ENCODE results near the gene OR52A1. TPM values are rescaled to one million over a fixed set of nuclear protein-coding genes. Genes with fewer than 3 reads are reported as not detected.
"Not testable (repeated sequence)": the region's sequence is repeated elsewhere in the genome, so short reads cannot be mapped to it uniquely, and the experiment has no call there.

Gene OR52A1
- total RNA-seq (2014; rRNA removed; shearing (Covaris generic)) = under 0.01 TPM in 1 of 2 replicates, not detected in the other

DNA sequence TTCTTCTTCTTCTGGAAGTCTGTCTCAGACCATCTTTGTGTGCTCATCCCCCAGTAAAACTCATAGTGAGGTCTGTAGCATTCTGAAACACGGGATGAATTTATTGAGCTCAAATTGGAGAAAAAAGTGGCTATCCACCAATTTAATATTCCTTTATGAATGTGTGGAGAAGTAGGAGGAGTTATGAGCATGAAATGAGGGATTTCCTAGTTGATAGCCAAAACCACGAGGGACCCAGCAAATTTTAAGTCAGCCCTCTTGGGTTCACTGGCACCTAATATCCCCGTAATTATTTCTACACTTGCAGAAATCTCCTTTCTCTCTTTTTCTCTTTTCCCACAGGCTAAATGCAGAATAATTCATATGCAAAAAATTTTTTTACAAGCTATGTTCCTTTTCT, at the start of gene OR52A1:
Gene OR52A1 (minus strand): TSS at position 101 of the 400 bp plus-strand sequence. CDS start 2,388 bp downstream, outside the sequence.
- DNase-seq (ENCODE audit: low read depth) = no peak

DNA sequence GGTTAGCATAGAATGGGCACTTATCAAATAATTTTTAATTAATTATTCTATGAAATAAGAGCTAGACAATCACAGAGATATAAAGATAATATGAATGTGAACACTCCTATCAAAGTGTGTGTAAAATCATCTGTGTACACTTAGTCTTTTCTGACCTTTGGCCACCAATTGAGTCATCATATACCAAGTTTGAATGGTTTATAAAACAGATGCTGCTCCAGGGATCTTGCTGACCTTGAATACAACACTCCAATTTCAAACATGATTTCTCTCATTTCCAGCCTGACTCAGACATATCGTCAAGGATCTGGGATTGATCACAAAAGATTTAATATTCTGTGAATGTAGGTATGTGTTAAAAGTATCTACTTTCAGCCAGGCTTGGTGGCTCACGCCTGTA, 48.8 kb upstream of the OR52A1 start:
- DNase-seq (ENCODE audit: low read depth) = no peak

DNA sequence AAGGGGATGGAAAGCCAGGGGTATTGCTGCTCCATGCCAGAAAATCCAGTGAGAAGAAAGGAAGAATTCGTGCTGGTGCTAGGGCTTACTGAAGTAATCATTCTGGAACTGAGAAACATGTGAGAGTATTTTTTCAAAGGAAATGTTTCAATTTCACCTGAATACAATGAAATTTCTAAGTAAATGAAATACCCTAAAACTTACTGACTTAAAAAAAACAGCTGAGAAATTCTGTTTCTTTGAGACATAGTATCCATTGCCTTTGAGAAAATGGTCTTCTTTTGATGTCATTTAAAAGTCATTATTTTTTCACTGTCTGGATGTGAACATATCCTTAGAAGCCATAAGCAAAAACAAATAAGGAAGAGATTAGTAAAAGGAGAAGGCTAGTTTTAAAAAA, 46.0 kb upstream of the OR52A1 start, which contains the start of gene OR51V1:
Gene OR51V1 (minus strand): TSS at position 101 of the 400 bp plus-strand sequence. CDS start 0 bp downstream, at position 101.
- no peak for DNase-seq (ENCODE audit: low read depth)

DNA sequence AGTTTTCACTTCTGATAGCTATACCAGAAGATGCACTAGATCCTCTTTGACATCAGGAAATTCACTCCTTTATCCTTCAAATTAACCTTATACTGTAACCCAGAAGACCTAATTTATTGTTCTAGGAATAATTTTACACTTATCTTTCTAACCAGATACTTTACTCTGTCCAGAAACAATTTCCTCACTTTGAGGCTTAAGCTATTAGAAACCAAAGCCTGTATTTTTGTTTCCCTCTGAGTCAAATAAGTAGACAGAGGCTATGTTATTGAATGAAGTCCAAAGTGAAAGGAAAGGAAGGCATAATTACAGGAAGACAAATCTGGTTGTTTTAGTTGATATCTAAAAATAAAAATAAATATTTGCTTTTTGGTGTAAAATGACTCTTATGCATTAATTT, 43.7 kb upstream of the OR52A1 start:
- no peak for DNase-seq (ENCODE audit: low read depth)

DNA sequence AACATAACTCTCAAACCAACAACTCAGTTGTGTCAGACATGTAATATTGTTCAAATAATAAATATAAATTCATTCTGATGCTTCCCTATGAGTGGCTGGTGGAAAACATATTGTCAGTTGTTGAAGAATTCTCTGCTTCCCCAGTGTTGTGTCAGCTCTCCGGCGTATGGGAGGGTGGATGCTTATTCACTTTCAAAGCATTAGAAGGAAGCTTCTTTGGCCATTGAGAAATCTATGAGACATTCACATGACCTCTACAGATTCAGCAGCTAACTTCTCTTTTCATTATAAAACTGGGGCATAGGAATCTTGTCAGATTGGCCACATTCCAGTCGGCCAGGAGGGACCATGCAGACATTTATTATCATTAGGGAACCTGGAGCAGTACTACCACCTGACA, 43.0 kb upstream of the OR52A1 start:
- no peak for DNase-seq (ENCODE audit: low read depth)

DNA sequence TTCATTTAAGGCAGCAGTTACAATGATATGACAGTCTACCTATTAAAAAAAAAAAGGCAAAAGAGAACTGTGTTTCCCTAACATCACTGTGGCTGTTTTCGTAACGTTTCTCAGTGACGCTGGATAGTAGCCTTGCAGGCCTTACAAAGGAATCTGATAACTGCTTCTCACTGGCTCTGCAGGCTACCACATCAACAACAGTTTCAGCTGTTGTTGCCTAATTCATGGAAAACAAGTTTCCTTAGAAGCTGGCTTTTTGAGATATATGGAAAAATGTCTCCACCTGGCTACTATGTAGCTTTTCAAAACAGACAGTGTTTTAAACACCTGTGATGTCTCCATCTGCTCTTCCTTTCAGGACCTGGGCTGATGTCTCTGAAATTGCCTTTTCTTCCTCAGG, 42.2 kb upstream of the OR52A1 start:
- no peak for DNase-seq (ENCODE audit: low read depth)

DNA sequence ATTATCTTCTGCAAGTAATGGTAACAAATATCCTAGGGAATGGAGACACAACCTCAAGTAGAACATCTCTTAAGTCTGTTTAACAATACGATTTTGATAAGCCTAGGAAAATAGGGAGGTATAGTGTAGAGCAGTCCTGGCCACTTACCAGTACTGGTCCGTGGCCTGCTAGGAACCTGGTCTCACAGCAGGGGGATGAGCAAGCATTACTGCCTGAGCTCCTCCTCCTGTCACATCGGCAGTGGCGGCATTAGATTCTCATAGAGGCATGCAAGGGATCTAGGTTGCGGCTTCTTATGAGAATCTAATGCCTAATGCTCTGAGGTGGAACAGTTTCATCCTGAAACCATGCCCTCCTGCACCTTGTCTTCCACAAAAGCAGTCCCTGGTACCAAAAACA, 41.5 kb upstream of the OR52A1 start:
- no peak for DNase-seq (ENCODE audit: low read depth)

DNA sequence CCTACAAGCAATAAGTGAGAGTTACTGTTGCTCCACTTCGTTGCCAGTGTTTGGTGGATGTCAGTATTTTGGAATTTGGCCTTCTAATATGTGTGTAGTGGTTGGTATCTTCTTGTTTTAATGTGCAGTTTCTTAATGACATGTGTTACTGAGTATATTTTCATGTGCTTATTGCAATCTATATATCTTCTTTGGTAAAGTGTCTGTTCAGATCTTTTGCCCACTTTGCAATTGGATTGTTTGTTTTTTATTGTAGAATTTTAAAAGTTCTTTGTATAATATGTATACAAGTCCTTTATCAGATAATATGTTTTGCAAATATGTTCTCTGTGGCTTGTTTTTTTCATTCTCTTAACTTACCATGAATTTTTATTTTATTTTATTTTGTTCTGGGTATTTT, 38.2 kb upstream of the OR52A1 start:
- no peak for DNase-seq (ENCODE audit: low read depth)

DNA sequence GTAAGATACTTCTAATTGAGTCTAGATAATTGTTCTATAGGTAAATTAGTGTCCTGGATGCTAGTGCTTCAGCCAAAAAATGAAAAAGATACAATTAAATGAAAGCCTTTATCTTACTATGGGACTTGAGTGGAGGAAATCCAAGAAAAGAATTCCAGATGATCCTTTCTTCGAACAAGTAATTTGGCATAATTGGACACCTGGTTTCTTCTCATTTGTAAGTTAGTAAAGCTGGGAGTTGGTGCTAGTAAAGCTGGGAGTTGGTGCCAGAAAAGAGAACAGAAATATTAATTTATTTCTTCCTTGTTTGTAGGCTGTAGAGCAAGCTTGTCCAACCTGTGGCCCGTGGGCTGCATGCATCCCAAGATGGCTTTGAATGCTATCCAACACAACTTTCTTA, 33.6 kb upstream of the OR52A1 start:
- DNase-seq (ENCODE audit: low read depth) = no peak

DNA sequence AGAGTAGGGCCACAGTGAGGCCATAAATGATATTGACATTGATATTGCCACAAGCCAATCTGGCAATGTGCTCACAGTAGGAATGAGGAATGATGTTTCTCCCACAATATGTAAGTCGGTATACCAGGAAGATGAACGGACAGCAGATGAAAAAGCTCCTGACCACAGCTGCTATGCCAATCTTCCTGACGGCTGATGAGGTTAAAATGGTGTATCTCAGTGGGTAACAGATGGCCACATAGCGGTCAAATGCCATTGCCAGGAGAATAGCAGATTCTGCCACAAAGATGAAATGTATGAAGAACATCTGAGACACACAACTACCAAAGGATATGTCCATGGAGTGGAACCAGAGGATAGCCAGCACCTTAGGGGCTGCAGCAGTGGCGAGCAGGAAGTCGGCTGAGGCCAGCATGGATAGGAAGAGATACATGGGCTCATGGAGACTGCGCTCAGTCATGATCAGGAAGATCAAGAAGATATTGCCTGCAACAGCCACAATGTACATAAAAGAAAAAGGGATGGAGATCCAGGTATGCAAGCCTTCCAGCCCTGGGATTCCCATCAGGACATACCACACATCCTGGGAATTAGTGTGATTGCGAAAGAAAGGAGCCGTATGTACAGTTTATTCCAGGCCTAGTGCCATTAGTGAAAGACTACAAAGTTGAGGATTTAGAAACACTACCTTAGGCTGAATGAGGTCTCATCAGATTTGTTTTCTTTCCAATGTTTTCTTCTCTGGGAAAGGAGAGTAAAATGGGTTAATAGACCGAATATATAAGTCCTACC, 23.7 kb upstream of the OR52A1 start:
- no peak for DNase-seq (ENCODE audit: low read depth)

DNA sequence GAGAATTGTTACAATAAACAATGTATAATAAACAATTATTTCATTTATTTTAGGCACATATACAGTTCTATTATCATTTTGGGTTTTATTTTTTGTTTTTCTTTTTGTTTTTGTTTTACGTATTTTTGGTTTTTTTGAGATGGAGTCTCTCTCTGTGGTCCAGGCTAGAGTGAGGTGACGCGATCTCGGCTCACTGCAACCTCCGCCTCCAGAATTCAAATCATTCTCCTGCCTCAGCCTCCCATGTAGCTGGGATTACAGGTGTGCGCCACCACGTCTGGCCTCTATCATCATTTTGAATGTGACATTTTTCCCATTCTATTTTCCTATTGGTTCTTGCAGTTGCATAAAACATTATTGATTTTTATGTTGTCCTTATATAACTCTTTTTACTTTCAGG, 20.4 kb upstream of the OR52A1 start:
- no peak for DNase-seq (ENCODE audit: low read depth)

DNA sequence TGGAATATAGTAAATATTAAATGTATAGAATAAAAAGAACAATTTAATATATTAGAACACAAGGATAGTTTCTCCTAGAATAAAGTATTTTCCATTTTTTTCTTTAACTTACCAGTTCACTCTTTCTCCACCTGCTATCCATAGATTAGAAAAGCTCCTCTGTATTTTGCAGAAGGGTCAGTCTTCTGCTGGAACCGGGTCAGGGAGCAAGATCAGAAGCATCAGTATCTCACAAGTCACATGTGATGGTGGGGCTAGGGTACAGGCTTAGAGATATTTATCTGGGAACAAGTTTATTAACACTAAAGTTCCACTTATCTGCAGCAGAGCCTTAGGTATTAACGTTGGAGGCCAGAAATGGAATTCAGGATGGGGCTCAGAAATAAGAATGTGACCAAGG, 17.3 kb upstream of the OR52A1 start:
- no peak for DNase-seq (ENCODE audit: low read depth)

DNA sequence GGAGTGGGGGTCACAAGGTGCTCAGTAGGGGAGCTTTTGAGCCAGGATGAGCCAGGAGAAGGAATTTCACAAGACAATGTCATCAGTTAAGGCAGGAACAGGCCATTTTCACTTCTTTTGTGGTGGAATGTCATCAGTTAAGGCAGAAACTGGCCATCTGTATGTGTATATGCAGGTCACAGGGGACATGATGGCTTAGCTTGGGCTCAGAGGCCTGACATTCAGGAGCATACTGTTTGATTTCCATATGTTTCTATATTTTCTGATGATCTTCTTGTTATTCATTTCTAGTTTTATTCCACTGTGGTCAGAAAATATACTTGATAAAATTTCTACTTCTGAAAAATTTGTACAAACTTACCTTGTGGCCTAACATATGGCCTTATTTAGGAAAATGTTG, 11.3 kb upstream of the OR52A1 start:
- DNase-seq (ENCODE audit: low read depth) = not testable (repeated sequence)

DNA sequence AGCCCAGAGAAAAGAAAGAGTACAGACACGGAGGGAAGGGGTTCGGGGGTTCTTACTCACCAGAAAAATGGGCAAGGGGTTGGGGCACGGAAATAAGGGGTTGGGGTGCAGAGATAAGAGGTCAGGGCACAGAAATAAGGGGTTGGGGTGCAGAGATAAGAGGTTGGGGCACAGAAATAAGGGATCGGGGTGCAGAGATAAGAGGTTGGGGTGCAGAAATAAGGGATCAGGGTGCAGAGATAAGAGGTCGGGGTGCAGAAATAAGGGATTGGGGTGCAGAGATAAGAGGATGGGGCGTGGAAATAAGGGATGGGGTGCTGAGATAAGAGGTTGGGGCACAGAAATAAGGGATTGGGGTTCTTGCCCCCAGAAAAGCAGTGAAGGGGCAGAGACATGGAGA, 10.2 kb upstream of the OR52A1 start:
- DNase-seq (ENCODE audit: low read depth) = not testable (repeated sequence)

DNA sequence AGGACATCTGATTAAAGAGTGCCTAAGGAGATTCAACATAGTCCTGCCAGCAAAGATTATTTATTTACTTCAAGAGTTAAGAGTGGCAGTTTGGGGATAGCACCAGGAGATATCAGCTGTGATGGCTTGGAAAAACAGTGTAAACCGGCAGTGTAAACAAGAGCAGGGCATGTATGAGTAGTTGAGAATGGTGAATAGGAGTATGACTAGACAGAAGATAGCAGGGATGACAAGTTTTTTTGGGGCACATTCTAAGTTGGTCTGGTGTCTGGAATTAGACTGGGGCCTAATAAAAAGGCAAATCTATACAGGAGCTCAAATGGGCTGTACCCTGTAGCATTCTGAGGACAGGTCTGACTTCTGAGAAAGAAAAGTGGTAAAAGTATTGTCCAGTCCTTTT, 6.5 kb upstream of the OR52A1 start:
- DNase-seq (ENCODE audit: low read depth) = not testable (repeated sequence)

DNA sequence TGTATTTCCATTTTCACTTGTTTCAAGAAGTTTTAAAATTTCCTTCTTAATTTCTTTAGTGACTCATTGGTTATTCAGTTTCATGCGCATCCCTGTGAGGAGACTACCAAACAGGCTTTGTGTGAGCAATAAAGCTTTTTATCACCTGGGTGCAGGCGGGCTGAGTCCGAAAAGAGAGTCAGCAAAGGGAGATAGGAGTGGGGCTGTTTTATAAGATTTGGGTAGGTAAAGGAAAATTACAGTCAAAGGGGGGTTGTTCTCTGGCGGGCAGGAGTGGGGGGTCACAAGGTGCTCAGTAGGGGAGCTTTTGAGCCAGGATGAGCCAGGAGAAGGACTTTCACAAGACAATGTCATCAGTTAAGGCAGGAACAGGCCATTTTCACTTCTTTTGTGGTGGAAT, 5.7 kb upstream of the OR52A1 start:
- DNase-seq (ENCODE audit: low read depth) = not testable (repeated sequence)

DNA sequence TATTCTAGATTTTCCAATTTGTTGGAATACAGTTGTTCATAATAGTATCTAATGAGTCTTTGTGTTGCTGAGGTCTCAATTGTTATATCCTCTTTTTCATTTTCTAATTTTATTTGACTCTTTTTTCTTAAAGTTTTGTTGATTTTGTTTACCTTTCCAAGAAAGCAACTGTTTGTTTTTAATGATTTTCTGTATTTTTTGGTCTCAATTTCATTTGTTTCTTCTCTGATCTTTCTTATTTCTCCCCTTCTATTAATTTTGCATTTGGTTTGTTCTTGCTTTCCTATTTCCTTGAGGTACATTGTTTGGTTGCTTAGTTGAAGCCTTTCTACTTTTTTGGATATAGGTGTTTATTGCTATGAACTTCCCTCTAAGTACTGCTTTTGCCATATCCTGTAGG, 5.2 kb upstream of the OR52A1 start:
- no peak for DNase-seq (ENCODE audit: low read depth)

DNA sequence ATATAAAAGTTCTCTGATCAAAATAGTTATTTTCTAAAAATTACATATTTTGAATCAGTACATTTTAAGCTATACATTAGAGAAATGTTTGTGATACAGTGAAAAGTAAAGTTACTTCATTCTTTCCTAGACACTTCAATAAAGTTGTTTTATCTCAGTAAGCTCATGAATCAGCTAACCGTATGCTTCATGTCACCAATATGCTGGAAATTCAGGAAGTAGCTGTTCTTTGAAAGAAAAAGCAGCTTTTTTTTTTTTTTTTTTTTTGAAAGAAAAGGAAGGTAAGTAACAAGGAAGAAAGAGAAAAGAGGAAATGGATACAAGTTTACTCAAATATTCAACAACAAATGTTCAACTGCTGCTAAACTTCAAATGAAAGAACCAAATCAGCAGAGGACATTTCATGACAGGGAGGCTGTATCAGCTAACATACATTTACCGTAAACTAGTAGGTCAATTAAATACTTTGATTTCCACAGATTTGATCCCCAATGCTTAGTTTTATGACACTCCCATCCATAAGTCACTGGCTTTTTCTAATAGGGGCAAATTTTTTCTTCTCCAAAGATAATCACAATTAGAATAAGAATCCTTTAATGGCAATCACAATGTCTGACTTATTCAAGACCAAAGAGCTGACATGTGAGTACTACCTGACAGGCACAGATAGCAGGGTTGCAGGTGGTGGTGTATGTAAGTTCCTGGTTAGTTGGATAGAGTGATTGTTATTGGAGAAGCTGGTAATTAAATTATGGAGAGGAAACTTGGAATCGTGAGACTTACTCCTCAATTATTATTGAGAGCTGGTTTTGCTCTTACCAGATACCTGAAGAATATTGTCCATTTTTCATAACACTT, 754 bp downstream of the OR52A1 start:
- DNase-seq (ENCODE audit: low read depth) = no peak

DNA sequence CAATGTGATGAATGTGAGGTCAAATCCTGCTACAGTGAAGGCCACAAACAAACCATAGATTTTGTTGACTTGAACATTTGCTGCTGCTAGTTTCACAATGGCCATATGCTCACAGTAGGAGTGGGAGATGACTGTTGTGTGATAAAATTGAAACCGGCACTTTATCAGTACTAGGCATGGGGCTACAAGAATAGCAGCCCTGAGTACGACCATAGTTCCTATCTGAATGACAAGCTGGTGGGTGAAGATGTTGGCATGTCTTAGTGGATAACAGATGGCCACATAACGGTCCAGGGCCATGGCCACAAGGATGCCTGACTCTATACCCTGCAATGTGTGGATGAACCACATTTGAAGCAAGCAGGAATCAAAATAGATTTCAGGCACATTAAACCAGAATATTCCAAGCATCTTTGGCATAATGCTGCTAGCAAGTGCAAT, 2.8 kb downstream of the OR52A1 start:
- no peak for DNase-seq (ENCODE audit: low read depth)

DNA sequence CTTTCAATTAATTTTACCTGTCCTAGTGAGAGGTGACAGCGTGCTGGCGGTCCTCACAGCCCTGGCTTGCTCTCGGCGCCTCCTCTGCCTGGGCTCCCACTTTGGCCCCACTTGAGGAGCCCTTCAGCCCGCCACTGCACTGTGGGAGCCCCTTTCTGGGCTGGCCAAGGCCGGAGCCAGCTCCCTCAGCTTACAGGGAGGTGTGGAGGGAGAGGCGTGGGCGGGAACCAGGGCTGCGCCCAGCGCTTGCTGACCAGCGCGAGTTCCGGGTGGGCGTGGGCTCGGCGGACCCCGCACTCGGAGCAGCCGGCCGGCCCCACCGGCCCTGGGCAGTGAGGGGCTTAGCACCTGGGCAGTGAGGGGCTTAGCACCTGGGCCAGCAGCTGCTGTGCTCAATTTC, 10.4 kb downstream of the OR52A1 start:
- peak; percentile 13 for DNase-seq (ENCODE audit: low read depth)

DNA sequence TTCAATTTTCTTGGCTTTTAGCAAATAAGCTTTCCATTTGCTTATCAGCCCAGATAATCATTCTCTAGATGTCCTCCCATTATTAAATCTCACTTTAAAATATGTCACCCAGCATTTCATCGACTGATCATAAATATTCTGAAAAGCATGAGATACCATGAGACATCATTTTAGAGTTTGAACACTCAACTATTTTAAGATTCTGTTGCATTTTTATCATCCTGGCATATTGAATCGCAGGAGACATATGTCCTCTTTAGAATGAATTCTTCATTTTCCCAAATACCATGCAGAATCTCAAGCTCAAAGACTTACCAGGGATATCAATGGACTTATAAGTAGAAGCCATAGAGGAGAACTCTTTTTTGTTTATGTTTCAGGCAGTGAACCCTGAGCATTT, 16.6 kb downstream of the OR52A1 start, which contains the start of gene OR52A5:
Gene OR52A5 (minus strand): TSS at position 361 of the 400 bp plus-strand sequence. CDS start 5,714 bp downstream, outside the sequence.
- DNase-seq (ENCODE audit: low read depth) = no peak

DNA sequence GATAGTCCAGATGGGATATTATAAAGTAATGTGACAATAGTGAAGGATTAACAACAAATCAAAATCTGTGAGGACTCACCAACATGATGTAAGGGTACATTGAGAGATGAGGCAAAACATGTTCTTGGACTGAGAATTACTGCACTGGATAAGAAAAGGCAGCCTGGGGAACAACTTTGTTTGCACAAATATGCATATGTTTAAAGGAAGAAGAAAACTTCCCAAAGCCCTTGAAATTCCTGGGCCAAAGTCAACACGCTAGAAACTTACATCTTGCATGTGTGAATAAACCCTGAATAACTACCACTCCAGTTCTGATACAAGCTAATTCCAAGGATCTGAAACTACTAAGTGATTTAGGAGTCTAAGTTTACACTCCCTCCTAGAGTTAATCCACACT, 17.5 kb downstream of the OR52A1 start:
- DNase-seq (ENCODE audit: low read depth) = no peak

DNA sequence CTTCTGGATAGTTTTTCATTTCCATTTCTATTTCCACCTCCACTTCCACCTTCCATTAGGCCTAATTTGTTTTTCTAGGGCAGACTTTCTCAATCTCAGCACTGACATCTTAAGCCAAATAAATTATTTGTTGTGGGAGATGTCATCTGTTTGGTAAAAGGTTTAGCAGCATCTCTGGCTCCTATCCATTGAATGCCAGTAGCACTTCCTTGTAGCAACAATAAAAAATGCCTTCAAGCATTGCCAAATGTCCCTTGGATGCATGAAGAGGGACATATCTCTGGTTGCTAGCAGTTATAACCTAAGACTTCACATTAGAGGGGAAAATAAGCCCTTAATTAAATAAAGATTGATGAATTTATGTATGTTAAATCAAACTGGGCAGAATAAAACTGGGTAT, 18.3 kb downstream of the OR52A1 start:
- no peak for DNase-seq (ENCODE audit: low read depth)

Measured in Daoy (cell line).